ENCODE results near the gene NHLRC1. TPM values are rescaled to one million over a fixed set of nuclear protein-coding genes. Genes with fewer than 3 reads are reported as not detected.

Gene NHLRC1
- total RNA-seq, 1 donor from 2014 or later, result 0.72 TPM

DNA sequence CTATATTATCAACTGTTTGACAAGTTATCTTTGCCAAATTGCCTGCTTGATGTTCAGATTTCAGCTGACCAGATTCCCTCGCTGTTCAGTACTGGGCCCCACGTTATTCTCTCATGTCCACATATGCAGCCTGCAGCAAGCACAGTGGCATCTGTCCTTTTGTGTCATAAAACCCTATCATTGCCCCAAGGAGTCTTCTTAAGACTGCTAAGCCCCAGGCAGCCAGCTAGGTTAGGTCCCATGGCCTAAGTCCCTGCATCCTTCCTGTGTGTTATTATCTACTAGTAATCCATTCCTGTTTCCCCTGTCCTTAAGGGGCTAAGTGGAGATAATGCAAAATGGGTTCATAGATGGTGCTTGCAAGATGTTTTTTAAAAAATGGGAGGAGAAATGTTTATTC, 39.9 kb upstream of the NHLRC1 start:
- Mint-ChIP-seq H3K36me3 (ENCODE audit: low read depth) (peaks cover 14% of the 10 kb centered on the region), H3K4me3 (no peak overlapping the region), H3K4me1 (no peaks in the 10 kb centered on the region), H3K27ac (ENCODE audit: unreplicated experiment) (no peak overlapping the region), H3K9me3 (no peaks in the 10 kb centered on the region), H3K27me3 (ENCODE audit: low read depth) (no peaks in the 10 kb centered on the region)
- TF ChIP-seq, protein P1, sequence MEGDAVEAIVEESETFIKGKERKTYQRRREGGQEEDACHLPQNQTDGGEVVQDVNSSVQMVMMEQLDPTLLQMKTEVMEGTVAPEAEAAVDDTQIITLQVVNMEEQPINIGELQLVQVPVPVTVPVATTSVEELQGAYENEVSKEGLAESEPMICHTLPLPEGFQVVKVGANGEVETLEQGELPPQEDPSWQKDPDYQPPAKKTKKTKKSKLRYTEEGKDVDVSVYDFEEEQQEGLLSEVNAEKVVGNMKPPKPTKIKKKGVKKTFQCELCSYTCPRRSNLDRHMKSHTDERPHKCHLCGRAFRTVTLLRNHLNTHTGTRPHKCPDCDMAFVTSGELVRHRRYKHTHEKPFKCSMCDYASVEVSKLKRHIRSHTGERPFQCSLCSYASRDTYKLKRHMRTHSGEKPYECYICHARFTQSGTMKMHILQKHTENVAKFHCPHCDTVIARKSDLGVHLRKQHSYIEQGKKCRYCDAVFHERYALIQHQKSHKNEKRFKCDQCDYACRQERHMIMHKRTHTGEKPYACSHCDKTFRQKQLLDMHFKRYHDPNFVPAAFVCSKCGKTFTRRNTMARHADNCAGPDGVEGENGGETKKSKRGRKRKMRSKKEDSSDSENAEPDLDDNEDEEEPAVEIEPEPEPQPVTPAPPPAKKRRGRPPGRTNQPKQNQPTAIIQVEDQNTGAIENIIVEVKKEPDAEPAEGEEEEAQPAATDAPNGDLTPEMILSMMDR (conservative IDR thresholded peaks at IDR 0.05), result no peak
- no peak for DNase-seq (ENCODE audit: low read depth, low spot score)

DNA sequence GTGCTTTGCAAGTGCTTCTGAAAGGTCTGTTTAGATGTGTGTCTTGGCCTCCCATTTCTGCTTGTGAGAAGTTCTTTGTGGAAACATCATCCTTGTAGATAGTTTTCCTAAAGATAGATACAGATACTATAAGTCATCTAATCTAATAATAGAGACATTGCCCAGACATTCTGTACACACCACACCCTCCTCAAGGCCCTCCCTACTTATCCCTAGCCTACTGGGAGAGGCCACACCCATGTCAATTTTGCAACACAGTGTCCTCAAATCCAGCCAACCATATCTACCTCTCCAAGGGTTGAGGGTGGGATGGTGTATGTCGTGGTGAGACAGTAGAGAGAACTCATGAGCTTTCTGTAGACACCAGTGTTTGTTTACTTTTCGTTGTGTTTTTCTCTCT, 39.0 kb upstream of the NHLRC1 start:
- no peak for DNase-seq (ENCODE audit: low read depth, low spot score)
- Mint-ChIP-seq H3K9me3 (no peaks in the 10 kb centered on the region), H3K27me3 (ENCODE audit: low read depth) (no peaks in the 10 kb centered on the region), H3K4me3 (no peak overlapping the region), H3K36me3 (ENCODE audit: low read depth) (peaks cover 14% of the 10 kb centered on the region), H3K4me1 (no peaks in the 10 kb centered on the region), H3K27ac (ENCODE audit: unreplicated experiment) (no peak overlapping the region)
- TF ChIP-seq, protein P1 (conservative IDR thresholded peaks at IDR 0.05), result no peak

DNA sequence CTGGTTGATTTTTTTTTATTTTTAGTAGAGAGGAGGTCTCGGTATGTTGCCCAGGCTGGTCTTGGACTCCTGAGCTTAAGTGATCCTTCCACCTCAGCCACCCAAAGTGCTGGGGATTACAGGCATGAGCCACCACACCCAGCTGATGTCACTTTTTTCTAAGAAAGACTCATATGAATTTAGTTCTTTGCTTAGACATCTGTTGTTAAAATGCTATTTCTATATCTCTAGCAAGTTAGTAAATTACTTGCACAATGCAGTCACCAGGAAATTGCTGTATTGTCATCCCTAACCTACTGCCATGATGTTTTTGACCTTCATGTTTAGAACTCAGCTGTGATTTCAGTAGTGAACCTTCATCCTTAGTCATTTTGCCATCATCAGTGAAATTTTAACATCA, 38.4 kb upstream of the NHLRC1 start:
- Mint-ChIP-seq H3K27ac (ENCODE audit: unreplicated experiment) (no peak overlapping the region), H3K36me3 (ENCODE audit: low read depth) (peaks cover 14% of the 10 kb centered on the region)

DNA sequence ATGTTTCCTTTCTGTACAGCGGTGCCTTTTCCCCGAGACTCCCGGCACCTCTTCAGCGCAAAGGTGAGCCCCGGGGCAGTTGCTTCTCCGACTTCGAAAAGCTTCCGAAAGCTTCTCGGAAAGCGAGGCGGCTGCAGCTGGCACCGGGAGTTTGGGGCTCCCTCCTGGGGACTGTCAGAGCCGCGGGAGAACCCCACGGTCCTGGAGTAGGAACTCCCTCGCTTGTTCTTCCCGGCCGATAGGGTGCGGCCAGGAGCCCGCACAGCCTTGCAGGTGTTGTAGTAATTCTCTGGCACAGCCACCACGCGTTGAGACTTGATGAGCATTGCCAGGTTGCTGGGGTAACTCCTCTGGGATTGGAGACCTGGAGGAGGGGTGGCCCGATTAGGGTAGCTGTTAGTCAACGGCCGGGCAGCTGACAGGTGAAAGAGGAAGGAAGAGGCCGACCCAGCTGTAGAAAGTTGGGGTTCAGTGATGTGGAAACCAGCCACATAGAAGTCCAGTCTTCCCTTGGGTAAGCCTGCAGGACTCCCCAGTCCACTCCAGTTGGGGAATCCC, 33.5 kb upstream of the NHLRC1 start:
- H3K27me3 Mint-ChIP-seq (ENCODE audit: low read depth), result no peaks in the 10 kb centered on the region
- TF ChIP-seq, protein P1 (conservative IDR thresholded peaks at IDR 0.05), result peak; percentile 49
- H3K4me3 Mint-ChIP-seq, result peak overlapping the region; percentile 99
- DNase-seq (ENCODE audit: low read depth, low spot score), result peak; percentile 18
- no peaks in the 10 kb centered on the region for H3K9me3 Mint-ChIP-seq
- H3K27ac Mint-ChIP-seq (ENCODE audit: unreplicated experiment), result no peak overlapping the region
- peaks cover 5% of the 10 kb centered on the region for H3K36me3 Mint-ChIP-seq (ENCODE audit: low read depth)
- H3K4me1 Mint-ChIP-seq, result peaks cover 31% of the 10 kb centered on the region

More for the DNA sequence above, 38.4 kb upstream of the NHLRC1 start:
- H3K27me3 Mint-ChIP-seq (ENCODE audit: low read depth), result no peaks in the 10 kb centered on the region
- TF ChIP-seq, protein P1 (conservative IDR thresholded peaks at IDR 0.05), result no peak
- H3K4me3 Mint-ChIP-seq, result no peak overlapping the region
- no peaks in the 10 kb centered on the region for H3K9me3 Mint-ChIP-seq
- no peak for DNase-seq (ENCODE audit: low read depth, low spot score)
- peaks cover 5% of the 10 kb centered on the region for H3K4me1 Mint-ChIP-seq

DNA sequence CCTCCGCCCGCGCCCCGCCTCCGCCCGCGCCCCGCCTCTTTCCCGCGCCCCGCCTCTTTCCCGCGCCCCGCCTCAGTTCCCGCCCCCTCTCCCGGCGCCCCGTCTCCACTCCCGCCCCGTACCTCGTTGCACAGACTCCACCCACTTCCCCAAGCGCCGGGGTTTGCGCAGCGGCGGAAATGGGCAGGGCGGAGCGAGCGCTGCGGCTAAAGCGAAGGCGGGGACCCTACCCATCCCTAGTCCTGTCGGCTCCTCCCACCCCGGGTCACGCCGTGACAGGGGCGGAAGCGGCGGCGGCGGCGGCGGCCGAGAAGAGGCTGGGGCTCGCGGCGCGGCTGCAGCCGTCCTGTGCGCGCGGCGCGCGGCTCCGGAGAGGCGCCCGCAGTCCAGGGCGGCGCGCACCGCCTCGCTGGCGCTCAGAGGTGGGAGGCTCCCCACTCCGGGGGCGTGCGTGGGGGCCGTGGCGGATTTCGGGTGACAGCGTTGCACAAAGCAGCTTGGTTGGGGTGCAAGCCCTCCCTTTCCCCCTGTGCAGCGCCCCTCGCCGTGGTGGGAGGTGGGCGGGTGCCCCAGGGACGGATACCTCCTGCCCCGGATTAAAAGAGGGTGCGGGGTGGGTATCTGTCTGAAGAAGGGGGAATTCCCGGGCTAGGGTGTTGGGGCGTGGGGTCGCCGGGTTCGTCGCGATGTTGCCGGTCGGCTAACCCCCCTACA, 32.8 kb upstream of the NHLRC1 start, which contains the start of gene KDM1B:
Gene KDM1B, plus strand, starts transcription at position 273 of the 714 bp plus-strand sequence. CDS start 4,474 bp downstream, outside the sequence.
- Mint-ChIP-seq H3K4me1 (peaks cover 31% of the 10 kb centered on the region), H3K9me3 (no peaks in the 10 kb centered on the region), H3K27me3 (ENCODE audit: low read depth) (no peaks in the 10 kb centered on the region), H3K4me3 (peak within 1 kb of the TSS; percentile 99), H3K36me3 (ENCODE audit: low read depth) (peaks cover 5% of the 10 kb centered on the region), H3K27ac (ENCODE audit: unreplicated experiment) (peak within 1 kb of the TSS; percentile 100)
- DNase-seq (ENCODE audit: low read depth, low spot score), result peak; percentile 96
- TF ChIP-seq, protein P1 (conservative IDR thresholded peaks at IDR 0.05), result no peak
